Stimulated activated CD4-positive, alpha-beta T cell treated with anti-CD3 and anti-CD28 coated beads, Interleukin-15, amount 100 ng/mL, for 1 hour (primary cell): Measurements from ENCODE around the gene ZDHHC7.

Experiments
- DNase-seq, 2 donors: peaks; one replicate each; pipeline ENCODE4 v3.0.0-alpha.2; 2020; ENCODE audit warnings: low read depth in 1 of 2, low spot score in 1 of 2

The ZDHHC7 gene

GRCh38 chr16:84999857-85000480, 11.4 kb downstream of the ZDHHC7 start:
- DNase-seq = no peak

DNA sequence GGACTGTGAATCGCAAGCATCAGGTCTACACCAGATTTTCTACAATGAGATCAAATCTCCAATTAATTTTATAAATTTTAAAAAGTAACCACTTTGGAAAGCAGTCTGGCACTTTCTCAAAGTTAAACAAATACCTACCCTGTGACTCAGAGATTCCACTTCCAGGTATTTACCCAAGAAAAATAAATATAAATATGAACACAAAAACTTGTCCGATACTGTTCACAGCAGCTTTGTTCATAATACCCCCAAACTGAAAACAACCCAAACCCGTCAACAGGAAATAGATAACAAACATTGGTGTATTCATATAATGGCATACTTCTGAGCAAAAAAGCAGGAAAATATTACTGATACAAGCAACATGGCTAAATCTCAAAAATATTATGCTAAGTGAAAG, 12.1 kb downstream of the ZDHHC7 start:
- DNase-seq = no peak

DNA sequence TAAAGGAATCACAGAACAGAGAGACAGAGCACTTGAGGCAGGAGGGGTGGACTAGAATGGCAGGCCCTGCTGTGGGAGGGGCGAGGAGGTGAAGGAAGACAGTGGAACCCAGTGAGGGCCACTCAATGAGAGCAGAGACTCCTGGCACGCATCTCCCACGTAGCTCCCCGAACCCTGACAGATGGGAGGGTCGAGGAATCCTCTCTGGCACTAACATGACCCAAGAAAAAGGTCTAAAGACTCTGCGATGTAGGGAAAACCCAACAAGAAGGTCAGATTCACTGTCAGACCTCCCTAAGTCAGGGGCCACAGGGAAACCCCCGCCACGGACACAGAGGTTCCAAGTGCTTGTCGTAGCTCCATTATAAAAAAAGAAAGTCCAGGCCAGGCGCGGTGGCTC, 15.0 kb downstream of the ZDHHC7 start:
- DNase-seq = no peak

GRCh38 chr16:84995663-84996062, 15.7 kb downstream of the ZDHHC7 start:
- DNase-seq = no peak

DNA sequence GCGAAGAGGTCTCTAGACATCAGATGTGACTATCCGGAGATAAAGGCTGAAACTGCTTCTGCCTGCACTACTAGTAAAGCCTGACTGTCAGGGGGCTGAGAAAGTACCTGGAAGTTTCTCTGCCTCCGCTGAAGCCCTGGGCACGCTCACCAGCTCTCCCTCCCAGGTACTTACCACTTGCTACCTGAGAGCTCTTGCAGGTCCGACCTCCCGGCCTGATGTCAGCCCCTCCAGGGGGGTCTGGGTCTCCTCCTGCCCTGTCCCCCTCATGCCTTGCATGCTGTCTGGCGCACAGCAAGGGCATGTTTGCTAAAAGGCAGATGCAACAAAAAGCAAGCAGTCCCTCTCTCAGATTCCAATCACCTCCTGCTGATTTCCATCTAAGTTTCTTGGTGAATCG, 17.4 kb downstream of the ZDHHC7 start:
- no peak for DNase-seq

GRCh38 chr16:84992717-84993075, 18.6 kb downstream of the ZDHHC7 start:
- DNase-seq = no peak

GRCh38 chr16:84990782-84991181, 20.6 kb downstream of the ZDHHC7 start:
- DNase-seq = no peak

- no peak for DNase-seq
These were observed 21.4 kb downstream of the ZDHHC7 start for GRCh38 chr16:84989749-84990620.

- DNase-seq = no peak
These were observed 22.8 kb downstream of the ZDHHC7 start for GRCh38 chr16:84988328-84989080.

GRCh38 chr16:84986879-84987278, 24.5 kb downstream of the ZDHHC7 start:
- DNase-seq = no peak

GRCh38 chr16:84986102-84986501, 25.2 kb downstream of the ZDHHC7 start:
- DNase-seq = peak in 1 of 2 donors; percentile 18

DNA sequence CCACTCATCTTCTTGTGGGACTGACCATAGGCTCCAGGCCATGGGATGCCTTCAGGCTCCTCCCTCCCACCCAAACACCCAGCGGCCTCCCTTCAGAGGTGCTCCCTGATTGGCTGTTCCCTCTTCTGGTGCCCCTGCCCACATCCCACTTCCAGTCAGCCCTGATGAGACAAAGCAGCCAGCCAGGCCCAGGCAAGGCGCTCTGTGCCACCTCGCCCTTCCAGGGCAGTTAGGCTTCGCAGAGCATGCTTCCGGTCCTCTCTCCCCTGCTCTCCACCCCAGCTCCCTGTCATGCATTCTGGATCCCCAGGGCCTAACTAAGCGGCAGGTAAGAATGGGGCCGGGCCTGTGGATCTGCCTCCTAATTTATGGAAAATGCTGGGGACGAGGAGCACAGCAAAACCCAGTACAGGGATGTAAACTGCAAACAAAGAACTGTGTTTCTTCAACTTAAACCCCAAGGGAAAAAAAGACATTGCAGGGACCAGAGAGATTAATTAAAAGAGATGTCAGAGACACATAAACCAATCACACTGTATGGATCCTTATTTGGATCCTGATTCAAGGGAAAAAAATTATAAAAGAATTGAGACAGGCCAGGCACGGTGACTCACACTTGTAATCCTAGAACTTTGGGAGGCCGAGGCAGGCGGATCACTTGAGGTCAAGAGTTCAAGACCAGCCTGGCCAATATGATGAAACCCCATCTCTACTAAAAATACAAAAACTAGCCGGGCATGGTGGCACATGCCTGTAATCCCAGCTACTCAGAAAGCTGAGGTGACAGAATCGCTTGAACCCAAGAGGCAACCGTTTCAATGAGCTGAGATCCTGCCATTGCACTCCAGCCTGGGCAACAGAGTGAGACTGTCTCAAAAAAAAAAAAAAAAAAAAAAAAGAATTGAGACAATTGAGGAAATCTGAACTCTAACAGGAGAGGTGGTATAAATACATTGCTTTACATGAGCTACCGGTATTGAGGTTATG, 26.0 kb downstream of the ZDHHC7 start:
- no peak for DNase-seq

GRCh38 chr16:84982434-84982833, 28.9 kb downstream of the ZDHHC7 start:
- DNase-seq = no peak

GRCh38 chr16:84979516-84979915, 31.8 kb downstream of the ZDHHC7 start:
- DNase-seq = no peak

DNA sequence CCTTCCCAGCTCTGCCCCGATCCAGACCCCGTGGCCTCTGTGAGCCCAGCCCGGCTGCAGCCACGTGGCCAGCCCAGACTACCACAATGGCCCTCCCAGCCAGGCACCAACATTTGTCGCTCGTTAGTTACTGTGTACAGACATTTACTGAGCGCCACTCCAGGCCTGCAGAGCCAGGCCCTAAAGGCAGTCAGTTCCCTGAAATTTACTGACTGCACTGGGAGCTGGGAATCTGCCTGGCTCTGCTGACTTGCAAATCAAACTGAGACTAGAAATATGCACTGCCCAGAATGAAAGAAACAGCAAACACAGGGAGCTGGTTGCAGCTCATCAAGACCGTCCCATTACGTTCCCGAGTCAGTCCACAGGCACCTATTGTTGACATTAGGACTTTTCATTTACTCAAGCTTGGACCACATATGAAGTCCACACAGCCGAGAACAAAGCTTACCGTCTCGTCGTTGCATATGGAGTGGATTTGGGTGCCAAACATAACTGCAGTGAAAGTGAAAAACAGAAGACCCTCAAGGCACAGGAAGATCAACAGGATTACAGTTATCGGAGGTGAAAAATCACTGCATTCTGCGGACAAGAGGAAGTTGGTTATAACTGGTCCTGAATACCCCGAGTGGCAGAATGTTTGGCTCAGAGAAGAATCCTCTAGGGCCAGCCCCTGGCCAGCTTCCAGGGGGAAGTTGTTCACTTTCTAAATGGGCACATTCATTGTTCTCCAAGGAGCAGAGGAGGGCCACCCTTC, 34.5 kb downstream of the ZDHHC7 start:
- no peak for DNase-seq

DNA sequence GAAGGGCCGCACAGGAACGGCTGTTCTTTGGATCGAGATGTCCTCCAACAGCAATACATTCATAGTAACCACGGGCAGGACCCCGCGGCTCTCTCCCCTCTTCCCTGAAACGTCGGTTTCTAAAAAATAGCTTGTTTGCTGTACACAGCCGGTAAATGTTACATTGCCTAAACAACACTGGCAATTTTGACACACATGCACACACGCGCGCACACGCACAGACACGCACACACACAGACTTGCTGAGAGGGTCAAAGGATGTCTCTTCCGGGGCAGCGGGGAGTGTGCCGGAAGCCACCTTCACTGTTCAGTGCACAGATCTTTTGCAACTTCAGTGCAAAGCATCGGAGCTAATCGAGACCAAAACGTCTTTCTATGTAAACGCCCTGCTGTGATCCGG, 35.8 kb downstream of the ZDHHC7 start:
- no peak for DNase-seq

DNA sequence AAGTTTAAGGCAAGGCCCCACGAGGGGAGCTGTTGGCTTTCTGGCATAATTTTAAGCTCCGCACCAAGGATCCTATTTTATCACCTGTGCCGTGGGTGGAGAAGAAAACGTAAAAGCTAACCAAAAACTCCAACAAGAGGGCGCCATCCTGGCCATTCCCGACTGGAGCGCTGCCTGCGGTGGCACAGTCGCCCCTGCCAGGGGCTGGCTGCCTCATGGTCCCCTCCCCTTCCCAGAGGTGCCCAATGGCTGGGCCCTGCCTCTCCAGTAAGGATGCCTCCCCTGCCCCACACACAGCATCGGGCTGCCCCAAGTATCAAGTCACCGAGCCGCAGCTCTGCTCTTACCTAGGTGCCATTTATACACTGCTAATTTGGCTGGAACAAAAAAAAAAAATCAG, 36.3 kb downstream of the ZDHHC7 start:
- no peak for DNase-seq

GRCh38 chr16:84973776-84974523, 37.4 kb downstream of the ZDHHC7 start:
- DNase-seq = no peak

GRCh38 chr16:84973236-84973635, 38.1 kb downstream of the ZDHHC7 start:
- DNase-seq = no peak
